Stomach (tissue), 4 donors: ENCODE results near the gene ZCWPW1.

Experiments
- POLR2A ChIP-seq, 4 donors: fragments of 450-650 bp; IDR thresholded peaks; one replicate each; pipeline ENCODE4 v1.6.1; 2016; ENCODE audit warnings: antibody characterized with exemption in 4 of 4, control low read depth in 2 of 4, mild to moderate bottlenecking in 1 of 4, moderate library complexity in 1 of 4
- POLR2AphosphoS5 ChIP-seq, 3 donors: sonication (generic); formaldehyde crosslinking; IDR thresholded peaks; one replicate each; pipeline ENCODE4 v1.6.1; 2016; ENCODE audit warnings: antibody characterized with exemption in 3 of 3
- TF ChIP-seq, protein P1 (sequence below), 7 experiments: fragments of 450-650 bp in 4 of 7; fragments of 200-600 bp in 3 of 7; sonication (generic) in 3 of 7; IDR thresholded peaks; one replicate each; pipeline ENCODE4 v1.5.1; 2016 to 2019; ENCODE audit warnings: antibody characterized with exemption in 7 of 7, control low read depth in 2 of 7, mild to moderate bottlenecking in 1 of 7

DNA sequence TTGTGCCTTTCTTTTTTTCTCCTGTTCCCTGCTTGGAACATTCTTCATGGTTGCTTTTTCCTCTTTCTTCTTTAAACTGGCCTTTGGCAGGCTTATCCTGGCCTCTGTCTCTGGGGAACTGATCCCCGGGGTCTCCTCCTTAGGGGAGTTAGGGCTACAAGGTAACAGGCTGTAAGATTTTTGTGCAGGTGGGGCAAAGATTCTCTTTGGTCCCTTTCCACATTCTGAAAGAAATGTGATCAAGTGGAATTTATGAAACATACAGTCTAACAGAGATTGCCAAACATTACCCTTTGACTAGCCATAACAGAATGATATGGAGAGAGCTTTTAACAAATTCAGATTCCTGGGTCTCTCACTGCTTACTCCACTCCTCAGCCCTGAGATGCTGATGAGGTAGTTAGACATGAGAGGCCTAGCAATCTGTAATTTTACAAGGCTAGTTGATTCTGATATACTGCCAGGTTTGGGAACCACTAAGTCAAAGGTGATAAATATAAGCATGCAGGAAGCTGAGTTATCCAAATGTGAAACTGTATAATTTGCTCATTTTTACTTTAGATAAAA lies 8.8 kb downstream of the ZCWPW1 start:
- TF ChIP-seq, protein P1, sequence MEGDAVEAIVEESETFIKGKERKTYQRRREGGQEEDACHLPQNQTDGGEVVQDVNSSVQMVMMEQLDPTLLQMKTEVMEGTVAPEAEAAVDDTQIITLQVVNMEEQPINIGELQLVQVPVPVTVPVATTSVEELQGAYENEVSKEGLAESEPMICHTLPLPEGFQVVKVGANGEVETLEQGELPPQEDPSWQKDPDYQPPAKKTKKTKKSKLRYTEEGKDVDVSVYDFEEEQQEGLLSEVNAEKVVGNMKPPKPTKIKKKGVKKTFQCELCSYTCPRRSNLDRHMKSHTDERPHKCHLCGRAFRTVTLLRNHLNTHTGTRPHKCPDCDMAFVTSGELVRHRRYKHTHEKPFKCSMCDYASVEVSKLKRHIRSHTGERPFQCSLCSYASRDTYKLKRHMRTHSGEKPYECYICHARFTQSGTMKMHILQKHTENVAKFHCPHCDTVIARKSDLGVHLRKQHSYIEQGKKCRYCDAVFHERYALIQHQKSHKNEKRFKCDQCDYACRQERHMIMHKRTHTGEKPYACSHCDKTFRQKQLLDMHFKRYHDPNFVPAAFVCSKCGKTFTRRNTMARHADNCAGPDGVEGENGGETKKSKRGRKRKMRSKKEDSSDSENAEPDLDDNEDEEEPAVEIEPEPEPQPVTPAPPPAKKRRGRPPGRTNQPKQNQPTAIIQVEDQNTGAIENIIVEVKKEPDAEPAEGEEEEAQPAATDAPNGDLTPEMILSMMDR (IDR thresholded peaks at IDR 0.05): no peak
- TF ChIP-seq POLR2A (IDR thresholded peaks at IDR 0.05) (no peak), POLR2AphosphoS5 (IDR thresholded peaks at IDR 0.05) (no peak)
